Measurements from ENCODE around the gene AK1.

The AK1 gene

GRCh38 chr9:127850286-127850830 is 27.1 kb downstream of the AK1 start:
- TF ChIP-seq SIN3A (IDR thresholded peaks at IDR 0.05; ENCODE audit: borderline replicate concordance, insufficient read depth, low read length) (no peak), FOXP2 (optimal IDR thresholded peaks at IDR 0.05; ENCODE audit: borderline replicate concordance, extremely low read depth, extremely low read length, insufficient read depth) (no peak), POLR2AphosphoS5 (IDR thresholded peaks at IDR 0.05; ENCODE audit: low read depth, low read length) (no peak), TAF1 (IDR thresholded peaks at IDR 0.05; ENCODE audit: borderline replicate concordance, insufficient read depth, low read length) (no peak)
- TF ChIP-seq, protein P1, sequence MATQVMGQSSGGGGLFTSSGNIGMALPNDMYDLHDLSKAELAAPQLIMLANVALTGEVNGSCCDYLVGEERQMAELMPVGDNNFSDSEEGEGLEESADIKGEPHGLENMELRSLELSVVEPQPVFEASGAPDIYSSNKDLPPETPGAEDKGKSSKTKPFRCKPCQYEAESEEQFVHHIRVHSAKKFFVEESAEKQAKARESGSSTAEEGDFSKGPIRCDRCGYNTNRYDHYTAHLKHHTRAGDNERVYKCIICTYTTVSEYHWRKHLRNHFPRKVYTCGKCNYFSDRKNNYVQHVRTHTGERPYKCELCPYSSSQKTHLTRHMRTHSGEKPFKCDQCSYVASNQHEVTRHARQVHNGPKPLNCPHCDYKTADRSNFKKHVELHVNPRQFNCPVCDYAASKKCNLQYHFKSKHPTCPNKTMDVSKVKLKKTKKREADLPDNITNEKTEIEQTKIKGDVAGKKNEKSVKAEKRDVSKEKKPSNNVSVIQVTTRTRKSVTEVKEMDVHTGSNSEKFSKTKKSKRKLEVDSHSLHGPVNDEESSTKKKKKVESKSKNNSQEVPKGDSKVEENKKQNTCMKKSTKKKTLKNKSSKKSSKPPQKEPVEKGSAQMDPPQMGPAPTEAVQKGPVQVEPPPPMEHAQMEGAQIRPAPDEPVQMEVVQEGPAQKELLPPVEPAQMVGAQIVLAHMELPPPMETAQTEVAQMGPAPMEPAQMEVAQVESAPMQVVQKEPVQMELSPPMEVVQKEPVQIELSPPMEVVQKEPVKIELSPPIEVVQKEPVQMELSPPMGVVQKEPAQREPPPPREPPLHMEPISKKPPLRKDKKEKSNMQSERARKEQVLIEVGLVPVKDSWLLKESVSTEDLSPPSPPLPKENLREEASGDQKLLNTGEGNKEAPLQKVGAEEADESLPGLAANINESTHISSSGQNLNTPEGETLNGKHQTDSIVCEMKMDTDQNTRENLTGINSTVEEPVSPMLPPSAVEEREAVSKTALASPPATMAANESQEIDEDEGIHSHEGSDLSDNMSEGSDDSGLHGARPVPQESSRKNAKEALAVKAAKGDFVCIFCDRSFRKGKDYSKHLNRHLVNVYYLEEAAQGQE (IDR thresholded peaks at IDR 0.05; ENCODE audit: insufficient read depth in 1 of 2, low read depth in 2 of 2, low read length in 2 of 2) = no peak

GRCh38 chr9:127848756-127849504 is 28.5 kb downstream of the AK1 start:
- no peak for TF ChIP-seq SIN3A (IDR thresholded peaks at IDR 0.05; ENCODE audit: borderline replicate concordance, insufficient read depth, low read length)
- no peak for TF ChIP-seq POLR2AphosphoS5 (IDR thresholded peaks at IDR 0.05; ENCODE audit: low read depth, low read length)
- TF ChIP-seq TAF1 (IDR thresholded peaks at IDR 0.05; ENCODE audit: borderline replicate concordance, insufficient read depth, low read length) = no peak
- TF ChIP-seq FOXP2 (optimal IDR thresholded peaks at IDR 0.05; ENCODE audit: borderline replicate concordance, extremely low read depth, extremely low read length, insufficient read depth) = no peak
- TF ChIP-seq, protein P1 (IDR thresholded peaks at IDR 0.05; ENCODE audit: insufficient read depth in 1 of 2, low read depth in 2 of 2, low read length in 2 of 2) = no peak

- no peak for TF ChIP-seq SIN3A (IDR thresholded peaks at IDR 0.05; ENCODE audit: borderline replicate concordance, insufficient read depth, low read length)
- no peak for TF ChIP-seq POLR2AphosphoS5 (IDR thresholded peaks at IDR 0.05; ENCODE audit: low read depth, low read length)
- TF ChIP-seq FOXP2 (optimal IDR thresholded peaks at IDR 0.05; ENCODE audit: borderline replicate concordance, extremely low read depth, extremely low read length, insufficient read depth) = no peak
- TF ChIP-seq TAF1 (IDR thresholded peaks at IDR 0.05; ENCODE audit: borderline replicate concordance, insufficient read depth, low read length) = no peak
- TF ChIP-seq, protein P1 (IDR thresholded peaks at IDR 0.05; ENCODE audit: insufficient read depth in 1 of 2, low read depth in 2 of 2, low read length in 2 of 2) = no peak
These were observed 29.4 kb downstream of the AK1 start for GRCh38 chr9:127847833-127848755.

GRCh38 chr9:127847178-127847510 is 30.3 kb downstream of the AK1 start:
- TF ChIP-seq, protein P1 (IDR thresholded peaks at IDR 0.05; ENCODE audit: insufficient read depth in 1 of 2, low read depth in 2 of 2, low read length in 2 of 2) = no peak
- TF ChIP-seq SIN3A (IDR thresholded peaks at IDR 0.05; ENCODE audit: borderline replicate concordance, insufficient read depth, low read length) = no peak
- TF ChIP-seq POLR2AphosphoS5 (IDR thresholded peaks at IDR 0.05; ENCODE audit: low read depth, low read length) = no peak
- no peak for TF ChIP-seq FOXP2 (optimal IDR thresholded peaks at IDR 0.05; ENCODE audit: borderline replicate concordance, extremely low read depth, extremely low read length, insufficient read depth)
- TF ChIP-seq TAF1 (IDR thresholded peaks at IDR 0.05; ENCODE audit: borderline replicate concordance, insufficient read depth, low read length) = no peak
